ENCODE measurements around the gene SAMD11. TPM values are rescaled to one million over a fixed set of nuclear protein-coding genes. Genes with fewer than 3 reads are reported as not detected.
A peak's percentile ranks its signal among the peaks of the same experiment; 100 is the strongest.

SAMD11 gene
- total RNA-seq, 2 donors from 2014 or later, result 2.1 to 2.3 TPM

GRCh38 chr1:913491-914130 is 10.1 kb upstream of the SAMD11 start:
- intact Hi-C loops (cut with DNase I), result no loop called here
- DNase-seq, result peak in 2 of 4 donors; percentile 5 to 9
- Histone ChIP-seq H3K27ac (no peak overlapping the region), H3K36me3 (replicated peaks in 1 of 2; ENCODE audit: insufficient read depth in 1 of 2, low read depth in 2 of 2) (no peaks in the 10 kb centered on the region), H3K27me3 (peaks cover 0 to 5% of the 10 kb centered on the region in 2 donors), H3K9me3 (no peaks in the 10 kb centered on the region), H3K4me1 (peaks cover 35% of the 10 kb centered on the region), H3K4me3 (no peak overlapping the region)
- no peak for ATAC-seq
- WGBS, 2 donors, result 62 to 70% methylated on average over 8 to 14 of the region's 16 CpGs
- TF ChIP-seq, protein P1, sequence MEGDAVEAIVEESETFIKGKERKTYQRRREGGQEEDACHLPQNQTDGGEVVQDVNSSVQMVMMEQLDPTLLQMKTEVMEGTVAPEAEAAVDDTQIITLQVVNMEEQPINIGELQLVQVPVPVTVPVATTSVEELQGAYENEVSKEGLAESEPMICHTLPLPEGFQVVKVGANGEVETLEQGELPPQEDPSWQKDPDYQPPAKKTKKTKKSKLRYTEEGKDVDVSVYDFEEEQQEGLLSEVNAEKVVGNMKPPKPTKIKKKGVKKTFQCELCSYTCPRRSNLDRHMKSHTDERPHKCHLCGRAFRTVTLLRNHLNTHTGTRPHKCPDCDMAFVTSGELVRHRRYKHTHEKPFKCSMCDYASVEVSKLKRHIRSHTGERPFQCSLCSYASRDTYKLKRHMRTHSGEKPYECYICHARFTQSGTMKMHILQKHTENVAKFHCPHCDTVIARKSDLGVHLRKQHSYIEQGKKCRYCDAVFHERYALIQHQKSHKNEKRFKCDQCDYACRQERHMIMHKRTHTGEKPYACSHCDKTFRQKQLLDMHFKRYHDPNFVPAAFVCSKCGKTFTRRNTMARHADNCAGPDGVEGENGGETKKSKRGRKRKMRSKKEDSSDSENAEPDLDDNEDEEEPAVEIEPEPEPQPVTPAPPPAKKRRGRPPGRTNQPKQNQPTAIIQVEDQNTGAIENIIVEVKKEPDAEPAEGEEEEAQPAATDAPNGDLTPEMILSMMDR (IDR thresholded peaks at IDR 0.05), result no peak
- TF ChIP-seq POLR2A (IDR thresholded peaks at IDR 0.05), result no peak

DNA sequence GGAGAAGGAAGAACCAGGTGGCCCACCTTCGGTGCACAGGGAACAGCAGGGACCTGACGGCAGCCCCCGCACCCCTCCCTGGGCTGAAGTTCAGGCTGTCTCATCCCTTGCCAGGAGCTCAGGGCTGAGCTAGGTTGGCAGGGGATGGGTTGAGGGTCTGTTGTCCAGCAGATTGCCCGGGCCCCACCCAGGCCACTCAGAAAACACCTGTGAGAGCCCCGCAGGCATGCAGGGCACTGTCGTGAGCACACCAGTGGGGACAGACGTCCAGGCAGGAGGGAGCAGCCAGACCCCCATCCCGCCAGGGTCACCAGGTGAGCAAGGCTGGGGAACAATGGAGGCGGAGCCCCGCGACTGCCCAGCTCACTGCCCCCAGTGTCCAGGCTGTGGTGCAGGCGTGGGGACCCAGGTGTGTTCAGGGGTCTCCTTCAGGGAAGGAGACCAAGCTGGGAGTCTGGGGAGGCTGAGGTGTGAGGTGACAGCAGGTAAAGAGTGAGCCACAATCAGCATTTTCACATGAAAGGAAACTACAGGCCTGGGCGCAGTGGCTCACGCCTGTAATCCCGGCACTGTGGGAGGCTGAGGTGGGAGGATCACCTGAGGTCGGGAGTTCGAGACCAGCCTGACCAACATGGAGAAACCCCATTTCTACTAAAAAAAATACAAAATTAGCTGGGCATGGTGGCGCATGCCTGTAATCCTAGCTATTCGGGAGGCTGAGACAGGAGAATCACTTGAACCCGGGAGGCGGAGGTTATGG is 9.4 kb upstream of the SAMD11 start:
- 75% methylated on average over 13 to 21 of the region's 21 CpGs for WGBS, 2 donors
- peak in 2 of 4 donors; percentile 3 to 8 for DNase-seq
- Histone ChIP-seq H3K9me3 (no peaks in the 10 kb centered on the region), H3K27me3 (peaks cover 0 to 5% of the 10 kb centered on the region in 2 donors), H3K4me3 (no peak overlapping the region), H3K36me3 (replicated peaks in 1 of 2; ENCODE audit: insufficient read depth in 1 of 2, low read depth in 2 of 2) (no peaks in the 10 kb centered on the region), H3K4me1 (peaks cover 35% of the 10 kb centered on the region), H3K27ac (no peak overlapping the region)
- no peak for ATAC-seq
- TF ChIP-seq, protein P1 (IDR thresholded peaks at IDR 0.05), result no peak
- TF ChIP-seq POLR2A (IDR thresholded peaks at IDR 0.05), result no peak
- intact Hi-C loops (cut with DNase I), result no loop called here

DNA sequence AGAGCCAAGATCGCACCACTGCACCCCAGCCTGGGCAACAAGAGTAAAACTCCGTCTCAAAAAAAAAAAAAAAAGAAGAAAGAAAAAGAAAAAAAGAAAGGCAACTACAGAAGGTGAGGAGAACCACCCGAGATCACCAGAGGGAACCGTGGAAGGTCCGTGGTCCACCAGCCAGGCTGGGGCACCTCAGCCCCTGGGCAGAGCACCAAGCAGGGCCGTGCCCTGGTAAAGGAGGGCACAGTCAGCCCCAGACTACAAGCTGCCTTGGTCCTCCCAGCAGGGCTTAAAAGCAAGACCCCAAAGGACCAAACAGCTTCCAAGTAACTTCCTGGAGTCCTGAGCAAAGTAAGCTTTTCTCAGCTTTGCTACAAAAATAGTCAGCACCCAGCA is 8.8 kb upstream of the SAMD11 start:
- DNase-seq, result peak in 1 of 4 donors; percentile 2
- H3K27me3 ChIP-seq, result peaks cover 0 to 5% of the 10 kb centered on the region in 2 donors
- no peak overlapping the region for H3K27ac ChIP-seq
- H3K9me3 ChIP-seq, result no peaks in the 10 kb centered on the region
- no peak for ATAC-seq
- TF ChIP-seq, protein P1 (IDR thresholded peaks at IDR 0.05), result no peak
- no peak for TF ChIP-seq POLR2A (IDR thresholded peaks at IDR 0.05)
- H3K36me3 ChIP-seq (replicated peaks in 1 of 2; ENCODE audit: insufficient read depth in 1 of 2, low read depth in 2 of 2), result no peaks in the 10 kb centered on the region
- intact Hi-C loops (cut with DNase I), result no loop called here
- no peak overlapping the region for H3K4me3 ChIP-seq
- peaks cover 35% of the 10 kb centered on the region for H3K4me1 ChIP-seq
- 59 to 78% methylated on average over 6 of the region's 6 CpGs for WGBS, 2 donors

DNA sequence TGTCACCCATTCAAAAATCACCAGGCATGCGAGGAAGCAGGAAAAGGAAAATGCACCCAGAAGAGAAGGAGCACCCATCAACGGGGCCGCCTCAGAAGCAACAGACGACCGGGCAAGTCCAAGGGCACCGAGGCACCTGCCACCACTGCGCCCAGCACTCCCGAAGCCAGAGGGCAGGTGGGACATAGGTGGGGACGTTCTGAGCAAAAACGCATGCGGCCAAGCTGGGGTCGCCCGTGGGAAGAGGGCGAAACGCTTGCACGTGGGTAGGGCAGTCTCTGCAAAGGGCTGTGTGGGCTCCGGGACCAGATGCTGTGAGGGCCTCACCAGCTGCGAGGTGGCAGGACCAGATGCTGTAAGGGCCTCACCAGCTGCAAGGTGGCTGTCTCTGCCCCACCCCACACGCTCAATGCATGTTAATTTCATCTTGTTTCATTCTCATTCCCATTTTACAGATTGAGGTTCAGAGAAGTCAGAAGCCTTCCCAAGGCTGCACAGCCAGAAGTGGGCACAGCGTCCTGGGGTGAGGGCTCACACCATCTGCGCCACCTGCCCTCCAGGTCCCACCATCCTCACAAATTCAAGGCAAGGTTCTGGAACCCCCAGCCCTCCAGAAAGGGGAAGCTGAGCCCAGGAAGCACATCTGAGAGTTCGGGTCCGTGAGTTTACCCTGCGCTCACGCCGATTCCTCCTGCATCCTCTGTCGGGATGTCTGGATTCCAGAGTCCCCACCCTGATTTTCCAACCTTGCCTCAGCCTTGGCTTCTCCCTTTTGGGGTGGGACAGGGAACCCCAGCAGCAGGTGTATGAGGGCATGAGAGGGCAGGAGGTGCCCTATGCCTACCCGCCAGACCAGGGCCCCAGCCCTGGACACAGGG is 8.2 kb upstream of the SAMD11 start:
- Histone ChIP-seq H3K36me3 (replicated peaks in 1 of 2; ENCODE audit: insufficient read depth in 1 of 2, low read depth in 2 of 2) (no peaks in the 10 kb centered on the region), H3K4me1 (peaks cover 36% of the 10 kb centered on the region), H3K4me3 (no peak overlapping the region), H3K27me3 (no peaks in the 10 kb centered on the region), H3K27ac (no peak overlapping the region), H3K9me3 (no peaks in the 10 kb centered on the region)
- TF ChIP-seq POLR2A (IDR thresholded peaks at IDR 0.05), result no peak
- TF ChIP-seq, protein P1 (IDR thresholded peaks at IDR 0.05), result no peak
- WGBS, 2 donors, result 50 to 68% methylated on average over 18 to 28 of the region's 28 CpGs
- peak in 2 of 4 donors; percentile 1 to 8 for DNase-seq
- no peak for ATAC-seq
- intact Hi-C loops (cut with DNase I), result no loop called here
